Measurements from ENCODE around the gene SH3YL1.

- TF ChIP-seq POLR2A (IDR thresholded peaks at IDR 0.05) (no peak), CTCF (IDR thresholded peaks at IDR 0.05) (no peak), POLR2AphosphoS5 (IDR thresholded peaks at IDR 0.05) (no peak), EP300 (IDR thresholded peaks at IDR 0.05) (no peak)
Measured at GRCh38 chr2:256094-256493, 7.7 kb downstream of the SH3YL1 start.
